Activated T-helper 17 cell treated with anti-CD3 and anti-CD28 coated beads, Interleukin-2, amount 50 U/mL, for 72 hours (primary cell): ENCODE data around the gene DNAJC18. TPM values are rescaled to one million over a fixed set of nuclear protein-coding genes. Genes with fewer than 3 reads are reported as not detected.
"Not testable (repeated sequence)": the region's sequence is repeated elsewhere in the genome, so short reads cannot be mapped to it uniquely, and the experiment has no call there.

Experiments used
- ATAC-seq: fragments of 150-1000 bp; cut with Tn5 transposase; replicated peaks from 2 replicates; pipeline ENCODE4 v1.10.0; 2021; ENCODE audit warnings: mild to moderate bottlenecking, moderate library complexity
- H3K27ac Mint-ChIP-seq: one replicate; pipeline ENCODE4 v1.8.0; 2022; ENCODE audit warnings: mixed read lengths
- H3K27me3 Mint-ChIP-seq: one replicate; pipeline ENCODE4 v1.8.0; 2022; ENCODE audit warnings: mixed read lengths
- H3K36me3 Mint-ChIP-seq: one replicate; pipeline ENCODE4 v1.8.0; 2022; ENCODE audit warnings: low read depth, mild to moderate bottlenecking, mixed read lengths
- H3K4me1 Mint-ChIP-seq: one replicate; pipeline ENCODE4 v1.8.0; 2022; ENCODE audit warnings: mixed read lengths
- H3K4me3 Mint-ChIP-seq: one replicate; pipeline ENCODE4 v1.8.0; 2022; ENCODE audit warnings: mild to moderate bottlenecking, mixed read lengths
- H3K9me3 Mint-ChIP-seq: one replicate; pipeline ENCODE4 v1.8.0; 2022; ENCODE audit warnings: mixed read lengths
- total RNA-seq, 2 donors: library from RNA; stranded (reverse); gene quantifications; one replicate each; pipeline ENCODE4 v1.2.3, GENCODE V29; 2022

DNAJC18 gene
- total RNA-seq, 2 donors from 2014 or later, result 23.4 to 41.5 TPM

GRCh38 chr5:139454568-139455290, 15.4 kb upstream of the DNAJC18 start:
- no peak for ATAC-seq
- peaks cover 8% of the 10 kb centered on the region for H3K9me3 Mint-ChIP-seq
- H3K27me3 Mint-ChIP-seq, result no peaks in the 10 kb centered on the region
- peak overlapping the region; percentile 87 for H3K27ac Mint-ChIP-seq
- peaks cover 37% of the 10 kb centered on the region for H3K4me1 Mint-ChIP-seq
- H3K36me3 Mint-ChIP-seq, result peaks cover 11% of the 10 kb centered on the region
- H3K4me3 Mint-ChIP-seq, result peak overlapping the region; percentile 23

GRCh38 chr5:139453683-139454567, 14.6 kb upstream of the DNAJC18 start:
- H3K27ac Mint-ChIP-seq, result peak overlapping the region; percentile 87
- H3K36me3 Mint-ChIP-seq, result peaks cover 10% of the 10 kb centered on the region
- peaks cover 32% of the 10 kb centered on the region for H3K4me1 Mint-ChIP-seq
- no peak for ATAC-seq
- H3K27me3 Mint-ChIP-seq, result no peaks in the 10 kb centered on the region
- peaks cover 8% of the 10 kb centered on the region for H3K9me3 Mint-ChIP-seq
- peak overlapping the region; percentile 23 for H3K4me3 Mint-ChIP-seq

- H3K27ac Mint-ChIP-seq, result no peak overlapping the region
- peaks cover 16% of the 10 kb centered on the region for H3K36me3 Mint-ChIP-seq
- H3K4me3 Mint-ChIP-seq, result no peak overlapping the region
- peaks cover 8% of the 10 kb centered on the region for H3K9me3 Mint-ChIP-seq
- H3K4me1 Mint-ChIP-seq, result peaks cover 32% of the 10 kb centered on the region
- ATAC-seq, result no peak
- H3K27me3 Mint-ChIP-seq, result no peaks in the 10 kb centered on the region
Observed at GRCh38 chr5:139451878-139452660, 12.7 kb upstream of the DNAJC18 start.

GRCh38 chr5:139451176-139451575, 11.9 kb upstream of the DNAJC18 start:
- H3K4me1 Mint-ChIP-seq, result peaks cover 34% of the 10 kb centered on the region
- H3K27me3 Mint-ChIP-seq, result no peaks in the 10 kb centered on the region
- H3K9me3 Mint-ChIP-seq, result peaks cover 8% of the 10 kb centered on the region
- no peak overlapping the region for H3K27ac Mint-ChIP-seq
- ATAC-seq, result no peak
- H3K36me3 Mint-ChIP-seq, result peaks cover 19% of the 10 kb centered on the region
- H3K4me3 Mint-ChIP-seq, result no peak overlapping the region

- H3K4me3 Mint-ChIP-seq, result peak overlapping the region; percentile 79
- peaks cover 13% of the 10 kb centered on the region for H3K36me3 Mint-ChIP-seq
- no peaks in the 10 kb centered on the region for H3K27me3 Mint-ChIP-seq
- H3K27ac Mint-ChIP-seq, result peak overlapping the region; percentile 98
- peaks cover 30% of the 10 kb centered on the region for H3K4me1 Mint-ChIP-seq
- H3K9me3 Mint-ChIP-seq, result no peaks in the 10 kb centered on the region
- ATAC-seq, result peak; percentile 80
Observed at GRCh38 chr5:139446956-139447779, 7.8 kb upstream of the DNAJC18 start.

GRCh38 chr5:139445325-139446170, 6.2 kb upstream of the DNAJC18 start:
- H3K27ac Mint-ChIP-seq, result peak overlapping the region; percentile 98
- no peaks in the 10 kb centered on the region for H3K27me3 Mint-ChIP-seq
- H3K36me3 Mint-ChIP-seq, result peaks cover 13% of the 10 kb centered on the region
- peak overlapping the region; percentile 79 for H3K4me3 Mint-ChIP-seq
- H3K9me3 Mint-ChIP-seq, result no peaks in the 10 kb centered on the region
- no peak for ATAC-seq
- peaks cover 39% of the 10 kb centered on the region for H3K4me1 Mint-ChIP-seq

- H3K36me3 Mint-ChIP-seq, result peaks cover 13% of the 10 kb centered on the region
- peak overlapping the region; percentile 87 for H3K4me3 Mint-ChIP-seq
- peaks cover 42% of the 10 kb centered on the region for H3K4me1 Mint-ChIP-seq
- H3K9me3 Mint-ChIP-seq, result no peaks in the 10 kb centered on the region
- peak overlapping the region; percentile 98 for H3K27ac Mint-ChIP-seq
- no peaks in the 10 kb centered on the region for H3K27me3 Mint-ChIP-seq
- peak; percentile 41 for ATAC-seq
Observed at GRCh38 chr5:139443831-139444453, 4.6 kb upstream of the DNAJC18 start.

GRCh38 chr5:139440416-139440815, 1.1 kb upstream of the DNAJC18 start:
- Mint-ChIP-seq H3K4me1 (peaks cover 37% of the 10 kb centered on the region), H3K4me3 (peak overlapping the region; percentile 87), H3K27ac (peak overlapping the region; percentile 98), H3K36me3 (peaks cover 32% of the 10 kb centered on the region)
- ATAC-seq, H3K9me3 Mint-ChIP-seq, H3K27me3 Mint-ChIP-seq: not testable (repeated sequence)

- Mint-ChIP-seq H3K36me3 (peaks cover 43% of the 10 kb centered on the region), H3K4me1 (peaks cover 35% of the 10 kb centered on the region), H3K27me3 (no peaks in the 10 kb centered on the region), H3K9me3 (no peaks in the 10 kb centered on the region), H3K27ac (peak overlapping the region; percentile 98), H3K4me3 (peak overlapping the region; percentile 87)
- no peak for ATAC-seq
Observed at GRCh38 chr5:139438707-139439012, 665 bp downstream of the DNAJC18 start.

- Mint-ChIP-seq H3K4me1 (peaks cover 21% of the 10 kb centered on the region), H3K9me3 (no peaks in the 10 kb centered on the region), H3K36me3 (peaks cover 62% of the 10 kb centered on the region), H3K27ac (no peak overlapping the region), H3K27me3 (no peaks in the 10 kb centered on the region), H3K4me3 (no peak overlapping the region)
- no peak for ATAC-seq
Observed at GRCh38 chr5:139435676-139436075, 3.6 kb downstream of the DNAJC18 start.

- no peaks in the 10 kb centered on the region for H3K27me3 Mint-ChIP-seq
- no peaks in the 10 kb centered on the region for H3K4me1 Mint-ChIP-seq
- H3K9me3 Mint-ChIP-seq, result no peaks in the 10 kb centered on the region
- H3K4me3 Mint-ChIP-seq, result no peak overlapping the region
- peaks cover 78% of the 10 kb centered on the region for H3K36me3 Mint-ChIP-seq
- peak; percentile 23 for ATAC-seq
- H3K27ac Mint-ChIP-seq, result no peak overlapping the region
Observed at GRCh38 chr5:139431706-139432105, 7.6 kb downstream of the DNAJC18 start.

GRCh38 chr5:139430015-139430414, 9.3 kb downstream of the DNAJC18 start:
- H3K36me3 Mint-ChIP-seq, result peaks cover 76% of the 10 kb centered on the region
- no peaks in the 10 kb centered on the region for H3K4me1 Mint-ChIP-seq
- H3K27ac Mint-ChIP-seq, result peak overlapping the region; percentile 50
- ATAC-seq, result peak; percentile 66
- no peaks in the 10 kb centered on the region for H3K9me3 Mint-ChIP-seq
- H3K27me3 Mint-ChIP-seq, result no peaks in the 10 kb centered on the region
- no peak overlapping the region for H3K4me3 Mint-ChIP-seq
